T-helper 17 cell (primary cell): ENCODE results near the gene SSX4. TPM values are rescaled to one million over a fixed set of nuclear protein-coding genes. Genes with fewer than 3 reads are reported as not detected.
A peak's percentile ranks its signal among the peaks of the same experiment; 100 is the strongest.
"Not testable (repeated sequence)": the region's sequence is repeated elsewhere in the genome, so short reads cannot be mapped to it uniquely, and the experiment has no call there.

Experiments used
- ATAC-seq: fragments of 150-1000 bp; cut with Tn5 transposase; 2 replicates; pipeline ENCODE4 v1.10.0; 2021; ENCODE audit warnings: mild to moderate bottlenecking, moderate library complexity
- DNase-seq, 3 donors: peaks; one replicate each; pipeline versions ENCODE4 v3.0.0 to v3.0.0-alpha.2; 2020 to 2021
- H3K9me3 ChIP-seq: one replicate; pipeline ENCODE4 v1.7.0; 2013; ENCODE audit warnings: low read length, mild to moderate bottlenecking; ENCODE audit not compliant: control insufficient read depth, poor library complexity, severe bottlenecking
- H3K27ac Mint-ChIP-seq: one replicate; pipeline ENCODE4 v1.8.0; 2022; ENCODE audit warnings: mild to moderate bottlenecking, moderate library complexity, mixed read lengths
- H3K27me3 Mint-ChIP-seq: one replicate; pipeline ENCODE4 v1.8.0; 2022; ENCODE audit warnings: mixed read lengths
- H3K36me3 Mint-ChIP-seq: one replicate; pipeline ENCODE4 v1.8.0; 2022; ENCODE audit warnings: low read depth, mixed read lengths
- H3K4me1 Mint-ChIP-seq: one replicate; pipeline ENCODE4 v1.8.0; 2022; ENCODE audit warnings: mild to moderate bottlenecking, mixed read lengths
- H3K4me3 Mint-ChIP-seq: one replicate; pipeline ENCODE4 v1.8.0; 2022; ENCODE audit warnings: mild to moderate bottlenecking, moderate library complexity, mixed read lengths
- total RNA-seq, 4 donors: library from RNA in 2 of 4; stranded (reverse) in 2 of 4; gene quantifications; one replicate each; pipeline ENCODE4 v1.2.3 and lab custom pipeline; 2022 to 2026

Gene SSX4
- total RNA-seq (not detected), total RNA-seq (lab: John Stamatoyannopoulos, UW) (0 reads per million in 2 donors)

DNA sequence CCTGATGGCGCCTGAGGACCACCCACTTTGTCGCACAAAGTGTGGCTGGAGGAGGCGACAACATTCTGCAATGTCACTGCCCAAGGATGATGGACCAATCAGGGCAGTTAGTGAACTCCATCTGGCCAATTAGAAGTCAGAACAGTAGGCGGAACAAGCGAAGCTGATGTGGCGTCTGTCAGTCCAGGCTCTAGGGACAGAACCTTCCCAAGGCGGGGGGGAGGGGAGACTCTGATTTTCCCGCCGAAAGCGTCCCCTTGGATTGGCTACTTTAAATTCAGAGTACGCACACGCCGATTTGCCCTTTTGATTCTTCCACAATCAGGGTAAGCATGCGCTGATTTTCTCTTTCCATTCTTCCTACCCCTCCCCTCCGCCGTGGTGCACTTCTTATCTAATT lies at the start of gene SSX4:
SSX4 (plus strand) TSS at position 301 of the 400 bp plus-strand sequence. CDS start 515 bp downstream, outside the sequence.
- not testable (repeated sequence) for H3K27ac Mint-ChIP-seq, DNase-seq, H3K27me3 Mint-ChIP-seq, H3K9me3 ChIP-seq, ATAC-seq, H3K36me3 Mint-ChIP-seq, H3K4me3 Mint-ChIP-seq, H3K4me1 Mint-ChIP-seq

- not testable (repeated sequence) for H3K27ac Mint-ChIP-seq, ATAC-seq, H3K36me3 Mint-ChIP-seq, H3K27me3 Mint-ChIP-seq, DNase-seq, H3K4me1 Mint-ChIP-seq, H3K9me3 ChIP-seq, H3K4me3 Mint-ChIP-seq
These were observed 37.3 kb upstream of the SSX4 start for GRCh38 chrX:48346059-48346458.

GRCh38 chrX:48356315-48357094 lies 26.8 kb upstream of the SSX4 start, which contains the start of gene SSX3:
Gene SSX3, minus strand, starts transcription at chrX:48356703. Its CDS starts 1,454 bp downstream, at chrX:48355249.
- not testable (repeated sequence) for H3K4me3 Mint-ChIP-seq, ATAC-seq, H3K4me1 Mint-ChIP-seq, DNase-seq, H3K36me3 Mint-ChIP-seq, H3K27me3 Mint-ChIP-seq, H3K9me3 ChIP-seq, H3K27ac Mint-ChIP-seq

GRCh38 chrX:48357681-48358080 lies 25.7 kb upstream of the SSX4 start:
- Mint-ChIP-seq H3K27me3 (no peaks in the 10 kb centered on the region), H3K36me3 (no peaks in the 10 kb centered on the region), H3K27ac (no peak overlapping the region), H3K4me3 (no peak overlapping the region), H3K4me1 (no peaks in the 10 kb centered on the region)
- no peak for DNase-seq
- H3K9me3 ChIP-seq, result no peaks in the 10 kb centered on the region
- no peak for ATAC-seq

- not testable (repeated sequence) for H3K27me3 Mint-ChIP-seq, H3K4me3 Mint-ChIP-seq, H3K27ac Mint-ChIP-seq, H3K4me1 Mint-ChIP-seq, H3K9me3 ChIP-seq, H3K36me3 Mint-ChIP-seq, ATAC-seq, DNase-seq
These were observed 24.1 kb upstream of the SSX4 start for GRCh38 chrX:48359281-48359680.

DNA sequence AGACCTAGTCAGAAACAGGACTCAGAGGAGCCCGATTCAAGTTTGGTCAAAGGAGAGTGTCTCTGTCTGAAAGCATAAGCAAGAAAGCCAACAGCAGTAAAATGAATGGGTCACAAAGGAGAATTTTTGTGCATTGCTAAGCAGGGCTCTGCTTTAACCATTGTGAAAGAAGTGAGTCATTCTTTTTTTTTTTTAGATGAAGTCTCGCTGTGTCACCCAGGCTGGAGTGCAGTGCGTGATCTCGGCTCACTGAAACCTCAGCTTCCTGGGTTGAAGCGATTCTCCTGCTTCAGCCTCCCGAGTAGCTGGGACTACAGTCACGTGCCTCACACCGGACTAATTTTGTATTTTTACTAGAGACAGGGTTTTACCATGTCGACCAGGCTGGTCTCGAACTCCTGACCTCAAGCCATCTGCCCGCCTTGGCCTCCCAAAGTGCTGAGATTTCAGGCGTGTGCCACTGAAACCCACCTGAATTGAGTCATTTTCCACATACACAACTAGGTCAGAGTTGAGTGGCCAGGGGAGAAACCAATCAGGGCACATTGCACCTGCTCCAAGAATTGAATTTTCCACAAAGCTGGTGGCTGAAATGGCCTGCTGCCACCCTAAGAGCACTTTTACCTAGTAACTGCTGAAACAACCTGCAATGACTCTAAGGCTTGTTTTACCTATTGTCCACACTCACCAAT lies 15.5 kb upstream of the SSX4 start:
- DNase-seq, H3K4me1 Mint-ChIP-seq, H3K36me3 Mint-ChIP-seq, H3K4me3 Mint-ChIP-seq, H3K27me3 Mint-ChIP-seq, H3K27ac Mint-ChIP-seq, H3K9me3 ChIP-seq: not testable (repeated sequence)
- peak; percentile 36 for ATAC-seq

- H3K27ac Mint-ChIP-seq, H3K27me3 Mint-ChIP-seq, H3K4me3 Mint-ChIP-seq, H3K36me3 Mint-ChIP-seq, H3K9me3 ChIP-seq, DNase-seq, H3K4me1 Mint-ChIP-seq, ATAC-seq: not testable (repeated sequence)
These were observed 12.9 kb upstream of the SSX4 start for GRCh38 chrX:48370408-48370807.

DNA sequence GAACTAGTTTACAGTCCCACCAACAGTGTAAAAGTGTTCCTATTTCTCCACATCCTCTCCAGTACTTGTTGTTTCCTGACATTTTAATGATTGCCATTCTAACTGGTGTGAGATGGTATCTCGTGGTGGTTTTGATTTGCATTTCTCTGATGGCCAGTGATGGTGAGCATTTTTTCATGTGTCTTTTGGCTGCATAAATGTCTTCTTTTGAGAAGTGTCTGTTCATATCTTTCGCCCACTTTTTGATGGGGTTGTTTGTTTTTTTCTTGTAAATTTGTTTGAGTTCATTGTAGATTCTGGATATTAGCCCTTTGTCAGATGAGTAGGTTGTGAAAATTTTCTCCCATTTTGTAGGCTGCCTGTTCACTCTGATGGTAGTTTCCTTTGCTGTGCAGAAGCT lies 13.6 kb downstream of the SSX4 start:
- not testable (repeated sequence) for H3K27ac Mint-ChIP-seq

DNA sequence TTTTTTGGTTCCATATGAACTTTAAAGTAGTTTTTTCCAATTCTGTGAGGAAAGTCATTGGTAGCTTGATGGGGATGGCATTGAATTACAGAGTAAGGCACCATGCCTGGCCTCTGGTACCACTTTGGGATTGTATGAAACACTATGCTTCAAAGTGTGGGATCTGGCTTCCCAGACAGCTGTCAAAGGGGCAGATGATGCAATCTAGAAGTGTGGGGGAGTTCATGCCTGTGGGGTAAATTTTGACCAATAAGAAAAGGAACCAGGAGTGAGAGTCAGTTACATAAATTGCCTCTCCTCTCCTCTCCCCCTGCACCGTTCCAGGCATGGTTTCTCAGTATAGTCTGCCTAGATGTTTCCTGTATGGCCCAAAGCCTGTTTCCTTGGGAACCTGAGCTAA lies 14.5 kb downstream of the SSX4 start:
- H3K4me1 Mint-ChIP-seq, H3K27ac Mint-ChIP-seq, ATAC-seq, H3K27me3 Mint-ChIP-seq, DNase-seq, H3K36me3 Mint-ChIP-seq, H3K9me3 ChIP-seq, H3K4me3 Mint-ChIP-seq: not testable (repeated sequence)

More for the DNA sequence above, 13.6 kb downstream of the SSX4 start:
- ATAC-seq, DNase-seq, H3K9me3 ChIP-seq, H3K36me3 Mint-ChIP-seq, H3K27me3 Mint-ChIP-seq, H3K4me1 Mint-ChIP-seq, H3K4me3 Mint-ChIP-seq: not testable (repeated sequence)

DNA sequence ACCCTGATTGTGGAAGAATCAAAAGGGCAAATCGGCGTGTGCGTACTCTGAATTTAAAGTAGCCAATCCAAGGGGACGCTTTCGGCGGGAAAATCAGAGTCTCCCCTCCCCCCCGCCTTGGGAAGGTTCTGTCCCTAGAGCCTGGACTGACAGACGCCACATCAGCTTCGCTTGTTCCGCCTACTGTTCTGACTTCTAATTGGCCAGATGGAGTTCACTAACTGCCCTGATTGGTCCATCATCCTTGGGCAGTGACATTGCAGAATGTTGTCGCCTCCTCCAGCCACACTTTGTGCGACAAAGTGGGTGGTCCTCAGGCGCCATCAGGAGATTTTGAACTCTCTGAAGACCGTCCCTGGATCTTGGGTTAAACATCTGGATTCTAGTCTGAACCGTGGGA lies 28.5 kb downstream of the SSX4 start, which contains the start of gene SSX4B:
SSX4B (minus strand) TSS at position 101 of the 400 bp plus-strand sequence. CDS start 588 bp downstream, outside the sequence.
- H3K36me3 Mint-ChIP-seq, ATAC-seq, H3K9me3 ChIP-seq, H3K4me3 Mint-ChIP-seq, H3K27ac Mint-ChIP-seq, H3K4me1 Mint-ChIP-seq, H3K27me3 Mint-ChIP-seq, DNase-seq: not testable (repeated sequence)

- H3K9me3 ChIP-seq, H3K4me3 Mint-ChIP-seq, H3K27me3 Mint-ChIP-seq, DNase-seq, H3K4me1 Mint-ChIP-seq, H3K27ac Mint-ChIP-seq, H3K36me3 Mint-ChIP-seq: not testable (repeated sequence)
- ATAC-seq, result peak; percentile 47
These were observed 43.8 kb downstream of the SSX4 start for GRCh38 chrX:48427027-48427716.

- ATAC-seq, H3K27me3 Mint-ChIP-seq, H3K4me1 Mint-ChIP-seq, H3K27ac Mint-ChIP-seq, DNase-seq, H3K4me3 Mint-ChIP-seq, H3K36me3 Mint-ChIP-seq, H3K9me3 ChIP-seq: not testable (repeated sequence)
These were observed 46.3 kb downstream of the SSX4 start for GRCh38 chrX:48429606-48430005.

DNA sequence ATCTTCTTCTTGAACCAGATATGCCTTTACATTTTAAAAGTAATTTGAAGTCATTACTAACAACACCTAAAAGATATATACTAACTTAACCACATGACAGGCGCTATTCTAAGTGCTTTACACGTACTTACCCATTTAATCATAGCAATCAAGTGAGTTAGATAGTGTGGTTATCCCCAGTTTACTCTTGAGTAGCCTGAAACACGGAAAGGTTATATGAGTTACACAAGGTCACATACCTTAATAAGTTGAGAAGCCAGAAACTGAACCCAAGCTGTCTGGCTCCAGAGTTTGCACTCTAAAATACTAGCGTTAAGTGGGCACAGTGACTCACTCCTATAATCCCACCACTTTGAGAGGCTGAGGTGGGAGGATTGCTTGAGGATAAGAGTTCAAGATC lies 46.8 kb downstream of the SSX4 start:
- DNase-seq, H3K27ac Mint-ChIP-seq, ATAC-seq, H3K4me3 Mint-ChIP-seq, H3K36me3 Mint-ChIP-seq, H3K27me3 Mint-ChIP-seq, H3K9me3 ChIP-seq, H3K4me1 Mint-ChIP-seq: not testable (repeated sequence)
